Measurements from ENCODE around the gene PPP4R3B.
"Not testable (repeated sequence)": the region's sequence is repeated elsewhere in the genome, so short reads cannot be mapped to it uniquely, and the experiment has no call there.

PPP4R3B gene

GRCh38 chr2:55595536-55595935 lies 21.9 kb downstream of the PPP4R3B start:
- no peak for TF ChIP-seq CTCF (IDR thresholded peaks at IDR 0.05; ENCODE audit: extremely low read depth, missing control alignments)
- DNase-seq (ENCODE audit: low spot score): no peak

- no peak for DNase-seq (ENCODE audit: low spot score)
- TF ChIP-seq CTCF (IDR thresholded peaks at IDR 0.05; ENCODE audit: extremely low read depth, missing control alignments): no peak
Measured at GRCh38 chr2:55592130-55592529, 25.3 kb downstream of the PPP4R3B start.

GRCh38 chr2:55590810-55591440 lies 26.5 kb downstream of the PPP4R3B start:
- DNase-seq (ENCODE audit: low spot score): peak; percentile 45

GRCh38 chr2:55585451-55586080 lies 31.9 kb downstream of the PPP4R3B start:
- TF ChIP-seq CTCF (IDR thresholded peaks at IDR 0.05; ENCODE audit: extremely low read depth, missing control alignments): no peak
- DNase-seq (ENCODE audit: low spot score): no peak

More at GRCh38 chr2:55590810-55591440, 26.5 kb downstream of the PPP4R3B start:
- TF ChIP-seq CTCF (IDR thresholded peaks at IDR 0.05; ENCODE audit: extremely low read depth, missing control alignments): no peak

- no peak for DNase-seq (ENCODE audit: low spot score)
- TF ChIP-seq CTCF (IDR thresholded peaks at IDR 0.05; ENCODE audit: extremely low read depth, missing control alignments): no peak
Measured at GRCh38 chr2:55581874-55582547, 35.4 kb downstream of the PPP4R3B start.

GRCh38 chr2:55581435-55581834 lies 36.0 kb downstream of the PPP4R3B start:
- no peak for DNase-seq (ENCODE audit: low spot score)
- peak; percentile 10 for TF ChIP-seq CTCF (IDR thresholded peaks at IDR 0.05; ENCODE audit: extremely low read depth, missing control alignments)

GRCh38 chr2:55569002-55569401 lies 48.4 kb downstream of the PPP4R3B start:
- DNase-seq (ENCODE audit: low spot score): not testable (repeated sequence)
